ENCODE data around the gene CDK16.

CDK16 gene

DNA sequence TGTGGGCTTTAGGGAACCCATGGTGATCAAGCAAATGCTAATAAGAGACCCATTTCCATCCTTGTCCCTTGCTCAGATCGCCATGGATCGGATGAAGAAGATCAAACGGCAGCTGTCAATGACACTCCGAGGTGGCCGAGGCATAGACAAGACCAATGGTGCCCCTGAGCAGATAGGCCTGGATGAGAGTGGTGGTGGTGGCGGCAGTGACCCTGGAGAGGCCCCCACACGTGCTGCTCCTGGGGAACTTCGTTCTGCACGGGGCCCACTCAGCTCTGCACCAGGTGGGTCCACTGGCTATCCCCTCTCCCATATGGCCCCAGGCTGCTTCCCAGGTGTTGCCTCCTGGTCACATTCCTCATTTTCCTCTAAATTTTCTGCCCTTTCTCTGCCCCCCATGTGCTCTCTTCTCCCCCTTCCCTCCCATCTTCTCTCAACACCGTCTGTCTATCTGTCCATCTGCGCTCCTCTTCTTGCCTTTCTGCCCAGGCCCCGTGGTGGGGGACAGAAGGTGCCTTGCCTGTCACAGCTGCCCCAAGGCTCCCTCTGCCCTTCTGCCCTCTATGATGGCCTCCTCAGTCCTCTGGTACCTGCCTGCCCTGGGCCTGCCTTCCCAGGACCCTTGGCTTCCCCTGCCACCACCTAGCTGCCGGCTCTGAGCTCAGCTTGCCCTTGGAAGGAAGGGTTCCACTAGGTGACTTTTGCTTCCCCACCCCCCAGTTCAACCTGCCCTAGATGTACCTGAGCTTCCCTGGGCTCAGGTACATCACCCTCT, 5.2 kb downstream of the CDK16 start:
- H3K27me3 Mint-ChIP-seq (ENCODE audit: low read depth, poor library complexity): no peaks in the 10 kb centered on the region
- DNase-seq: no peak
- peaks cover 56% of the 10 kb centered on the region for H3K36me3 Mint-ChIP-seq (ENCODE audit: low read depth)
- peaks cover 30% of the 10 kb centered on the region for H3K4me1 Mint-ChIP-seq
- H3K9me3 Mint-ChIP-seq: no peaks in the 10 kb centered on the region
- no peak overlapping the region for H3K4me3 Mint-ChIP-seq
- TF ChIP-seq, protein P1, sequence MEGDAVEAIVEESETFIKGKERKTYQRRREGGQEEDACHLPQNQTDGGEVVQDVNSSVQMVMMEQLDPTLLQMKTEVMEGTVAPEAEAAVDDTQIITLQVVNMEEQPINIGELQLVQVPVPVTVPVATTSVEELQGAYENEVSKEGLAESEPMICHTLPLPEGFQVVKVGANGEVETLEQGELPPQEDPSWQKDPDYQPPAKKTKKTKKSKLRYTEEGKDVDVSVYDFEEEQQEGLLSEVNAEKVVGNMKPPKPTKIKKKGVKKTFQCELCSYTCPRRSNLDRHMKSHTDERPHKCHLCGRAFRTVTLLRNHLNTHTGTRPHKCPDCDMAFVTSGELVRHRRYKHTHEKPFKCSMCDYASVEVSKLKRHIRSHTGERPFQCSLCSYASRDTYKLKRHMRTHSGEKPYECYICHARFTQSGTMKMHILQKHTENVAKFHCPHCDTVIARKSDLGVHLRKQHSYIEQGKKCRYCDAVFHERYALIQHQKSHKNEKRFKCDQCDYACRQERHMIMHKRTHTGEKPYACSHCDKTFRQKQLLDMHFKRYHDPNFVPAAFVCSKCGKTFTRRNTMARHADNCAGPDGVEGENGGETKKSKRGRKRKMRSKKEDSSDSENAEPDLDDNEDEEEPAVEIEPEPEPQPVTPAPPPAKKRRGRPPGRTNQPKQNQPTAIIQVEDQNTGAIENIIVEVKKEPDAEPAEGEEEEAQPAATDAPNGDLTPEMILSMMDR (IDR thresholded peaks at IDR 0.05): no peak
- no peak overlapping the region for H3K27ac Mint-ChIP-seq

DNA sequence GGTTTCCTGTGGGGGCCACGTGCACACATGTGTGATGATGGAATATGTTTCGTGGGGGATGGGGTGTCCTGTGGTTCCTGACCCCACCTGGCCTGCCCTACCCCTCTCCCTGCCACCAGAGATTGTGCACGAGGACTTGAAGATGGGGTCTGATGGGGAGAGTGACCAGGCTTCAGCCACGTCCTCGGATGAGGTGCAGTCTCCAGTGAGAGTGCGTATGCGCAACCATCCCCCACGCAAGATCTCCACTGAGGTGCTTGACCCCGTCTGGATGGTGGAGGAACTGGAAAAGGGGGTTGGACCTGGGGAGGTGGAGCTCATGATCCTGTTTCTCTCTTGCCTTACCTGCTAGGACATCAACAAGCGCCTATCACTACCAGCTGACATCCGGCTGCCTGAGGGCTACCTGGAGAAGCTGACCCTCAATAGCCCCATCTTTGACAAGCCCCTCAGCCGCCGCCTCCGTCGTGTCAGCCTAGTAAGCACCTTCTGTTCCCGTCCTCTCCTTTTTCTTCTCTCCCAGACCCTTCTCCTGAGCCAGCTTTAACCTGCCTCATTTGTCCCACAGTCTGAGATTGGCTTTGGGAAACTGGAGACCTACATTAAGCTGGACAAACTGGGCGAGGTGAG, 5.9 kb downstream of the CDK16 start:
- Mint-ChIP-seq H3K27ac (no peak overlapping the region), H3K27me3 (ENCODE audit: low read depth, poor library complexity) (no peaks in the 10 kb centered on the region), H3K4me3 (no peak overlapping the region), H3K36me3 (ENCODE audit: low read depth) (peaks cover 60% of the 10 kb centered on the region), H3K4me1 (peaks cover 26% of the 10 kb centered on the region), H3K9me3 (no peaks in the 10 kb centered on the region)
- no peak for DNase-seq
- TF ChIP-seq, protein P1 (IDR thresholded peaks at IDR 0.05): no peak

DNA sequence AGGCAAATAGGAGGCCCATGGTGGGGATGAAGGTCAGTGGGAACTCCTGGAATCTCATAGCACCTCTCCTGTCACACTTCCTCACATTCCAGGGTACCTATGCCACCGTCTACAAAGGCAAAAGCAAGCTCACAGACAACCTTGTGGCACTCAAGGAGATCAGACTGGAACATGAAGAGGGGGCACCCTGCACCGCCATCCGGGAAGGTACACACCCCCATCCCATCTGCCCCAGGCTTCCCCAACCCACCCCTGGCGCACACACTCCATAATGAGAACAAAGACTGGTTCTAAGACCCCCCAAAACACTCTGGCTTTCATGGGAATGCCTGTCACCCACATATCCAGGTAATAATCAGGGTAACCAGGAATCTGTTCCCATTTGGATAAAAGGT, 6.4 kb downstream of the CDK16 start:
- no peak for DNase-seq
- H3K9me3 Mint-ChIP-seq: no peaks in the 10 kb centered on the region
- peaks cover 23% of the 10 kb centered on the region for H3K4me1 Mint-ChIP-seq
- no peaks in the 10 kb centered on the region for H3K27me3 Mint-ChIP-seq (ENCODE audit: low read depth, poor library complexity)
- H3K27ac Mint-ChIP-seq: no peak overlapping the region
- peaks cover 62% of the 10 kb centered on the region for H3K36me3 Mint-ChIP-seq (ENCODE audit: low read depth)
- no peak overlapping the region for H3K4me3 Mint-ChIP-seq
- TF ChIP-seq, protein P1 (IDR thresholded peaks at IDR 0.05): no peak

DNA sequence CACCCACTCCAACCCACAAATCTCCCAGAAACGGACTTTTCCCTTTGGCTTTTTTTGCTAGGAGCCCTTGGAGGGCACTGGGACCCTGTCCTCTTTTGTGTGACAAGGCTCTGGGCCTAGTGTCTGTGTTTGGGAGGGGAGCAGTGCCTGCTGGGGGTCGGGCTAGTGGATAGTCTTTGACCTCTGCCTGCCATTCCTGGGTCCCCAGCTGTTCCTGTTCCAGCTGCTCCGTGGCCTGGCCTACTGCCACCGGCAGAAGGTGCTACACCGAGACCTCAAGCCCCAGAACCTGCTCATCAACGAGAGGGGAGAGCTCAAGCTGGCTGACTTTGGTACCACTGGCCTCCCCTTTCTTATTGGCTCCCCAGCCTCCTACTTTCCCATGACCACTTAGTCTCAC, 7.6 kb downstream of the CDK16 start:
- no peaks in the 10 kb centered on the region for H3K27me3 Mint-ChIP-seq (ENCODE audit: low read depth, poor library complexity)
- peaks cover 70% of the 10 kb centered on the region for H3K36me3 Mint-ChIP-seq (ENCODE audit: low read depth)
- H3K27ac Mint-ChIP-seq: no peak overlapping the region
- H3K9me3 Mint-ChIP-seq: no peaks in the 10 kb centered on the region
- no peak overlapping the region for H3K4me3 Mint-ChIP-seq
- peaks cover 17% of the 10 kb centered on the region for H3K4me1 Mint-ChIP-seq
- DNase-seq: no peak
- TF ChIP-seq, protein P1 (IDR thresholded peaks at IDR 0.05): no peak

DNA sequence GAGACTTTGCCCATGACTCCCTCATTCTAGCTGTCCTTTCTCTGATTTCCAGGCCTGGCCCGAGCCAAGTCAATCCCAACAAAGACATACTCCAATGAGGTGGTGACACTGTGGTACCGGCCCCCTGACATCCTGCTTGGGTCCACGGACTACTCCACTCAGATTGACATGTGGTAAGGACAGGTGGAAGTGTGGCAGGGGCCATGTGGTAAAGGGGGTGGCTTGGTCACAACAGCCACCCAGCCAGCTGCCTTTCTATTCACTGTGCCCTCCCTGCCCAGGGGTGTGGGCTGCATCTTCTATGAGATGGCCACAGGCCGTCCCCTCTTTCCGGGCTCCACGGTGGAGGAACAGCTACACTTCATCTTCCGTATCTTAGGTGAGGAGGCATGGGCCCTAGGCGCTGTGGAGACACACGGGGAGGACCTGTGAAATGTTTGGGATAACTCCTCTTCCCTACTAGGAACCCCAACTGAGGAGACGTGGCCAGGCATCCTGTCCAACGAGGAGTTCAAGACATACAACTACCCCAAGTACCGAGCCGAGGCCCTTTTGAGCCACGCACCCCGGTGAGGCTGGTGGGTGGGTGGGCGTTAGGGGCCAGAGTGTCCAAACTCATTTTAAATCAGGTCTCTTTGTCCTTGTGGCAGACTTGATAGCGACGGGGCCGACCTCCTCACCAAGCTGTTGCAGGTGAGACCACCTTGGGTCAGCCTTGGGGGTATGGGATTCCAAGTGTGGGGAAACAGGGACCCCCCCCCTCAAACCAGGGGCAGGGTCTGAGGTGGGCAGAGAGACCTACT, 8.3 kb downstream of the CDK16 start:
- TF ChIP-seq, protein P1 (IDR thresholded peaks at IDR 0.05): no peak
- Mint-ChIP-seq H3K9me3 (no peaks in the 10 kb centered on the region), H3K4me1 (peaks cover 20% of the 10 kb centered on the region), H3K27me3 (ENCODE audit: low read depth, poor library complexity) (no peaks in the 10 kb centered on the region), H3K4me3 (no peak overlapping the region), H3K27ac (no peak overlapping the region), H3K36me3 (ENCODE audit: low read depth) (peaks cover 73% of the 10 kb centered on the region)
- DNase-seq: no peak

All from nephron progenitor cell (in vitro differentiated cells).